Choroid plexus epithelial cell (primary cell): ENCODE measurements around the gene ARHGAP26.

Experiments
- DNase-seq: peaks from one replicate; pipeline ENCODE4 v3.0.0-alpha.2; 2010; ENCODE audit warnings: low read depth
- H3K4me3 ChIP-seq: 2 replicates; pipeline ENCODE4 v1.5.1; 2011; ENCODE audit warnings: low read depth, mild to moderate bottlenecking, control low read depth, low read length, moderate library complexity
- CTCF ChIP-seq: conservative IDR thresholded peaks from 2 replicates; pipeline ENCODE4 v1.5.1; 2011; ENCODE audit warnings: low read depth, mild to moderate bottlenecking, control low read depth, inconsistent platforms, low read length, moderate library complexity

ARHGAP26 gene

GRCh38 chr5:143119291-143119769 is 349.2 kb downstream of the ARHGAP26 start:
- H3K4me3 ChIP-seq, result no peak overlapping the region
- no peak for DNase-seq

DNA sequence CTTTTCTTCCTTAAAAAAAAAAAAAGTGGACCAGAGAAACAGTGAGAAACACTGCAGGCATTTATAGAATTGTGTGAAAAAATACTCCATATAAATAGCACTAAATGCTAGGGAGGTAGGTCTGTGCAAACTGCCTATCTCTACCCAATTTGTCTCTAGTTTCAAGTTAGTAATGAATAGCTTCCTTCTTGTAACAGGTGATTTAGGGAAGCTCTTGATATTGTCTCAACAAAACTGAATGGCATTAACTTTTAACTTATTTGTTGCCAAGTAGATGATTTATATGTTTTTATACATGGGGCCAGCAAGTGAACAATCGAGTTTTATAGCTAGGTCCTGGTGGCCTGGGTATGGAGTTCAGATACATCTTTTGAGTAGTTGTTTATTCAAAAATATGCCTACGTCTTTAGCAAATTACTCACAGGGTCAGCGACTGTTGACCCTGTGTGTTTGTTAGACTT is 349.7 kb downstream of the ARHGAP26 start:
- no peak for TF ChIP-seq CTCF
- no peak for DNase-seq
- no peak overlapping the region for H3K4me3 ChIP-seq

More at GRCh38 chr5:143119291-143119769, 349.2 kb downstream of the ARHGAP26 start:
- TF ChIP-seq CTCF, result no peak

DNA sequence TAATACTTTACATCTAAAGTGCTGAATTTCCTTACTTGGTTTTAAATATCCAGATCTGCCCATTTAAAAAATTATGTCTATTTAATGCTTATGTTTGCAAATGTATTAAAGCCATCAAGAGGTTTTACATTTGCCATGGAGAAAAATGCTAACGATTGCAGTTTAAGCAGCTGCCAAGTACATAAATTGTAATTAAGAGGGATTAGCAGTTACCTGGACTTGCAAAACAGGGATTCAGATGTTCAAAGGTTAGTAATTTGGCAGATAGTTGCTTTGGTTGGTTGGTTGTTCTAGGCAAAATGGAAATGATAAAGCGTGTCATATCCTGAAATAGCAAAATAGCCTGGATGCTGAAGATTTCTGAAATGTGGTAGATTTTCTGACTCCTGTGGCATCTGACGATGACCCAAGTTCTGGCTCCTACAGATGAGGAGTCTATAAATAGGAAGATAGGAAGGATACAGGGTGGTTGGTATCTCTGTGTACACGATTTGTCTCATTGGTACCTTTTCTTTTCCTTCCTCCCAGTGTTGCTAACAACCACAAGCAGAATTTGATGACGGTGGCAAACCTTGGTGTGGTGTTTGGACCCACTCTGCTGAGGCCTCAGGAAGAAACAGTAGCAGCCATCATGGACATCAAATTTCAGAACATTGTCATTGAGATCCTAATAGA is 350.4 kb downstream of the ARHGAP26 start:
- no peak for DNase-seq
- TF ChIP-seq CTCF, result no peak
- no peak overlapping the region for H3K4me3 ChIP-seq

DNA sequence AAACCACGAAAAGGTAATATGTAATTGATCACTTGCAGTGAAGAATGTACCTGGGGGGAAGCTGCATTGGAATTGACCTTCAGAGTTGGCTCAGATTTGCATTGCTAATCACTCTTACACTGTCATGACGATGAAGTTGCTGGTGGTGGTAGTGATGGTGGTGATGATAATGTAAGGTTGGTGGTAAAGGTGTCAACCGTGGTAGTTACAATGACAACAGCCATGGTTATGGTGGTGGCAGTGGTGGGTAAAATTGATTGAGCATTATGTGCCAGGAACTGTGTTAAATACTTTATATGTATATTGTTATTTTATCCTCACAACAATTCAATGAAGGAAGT is 350.9 kb downstream of the ARHGAP26 start:
- H3K4me3 ChIP-seq, result no peak overlapping the region
- no peak for DNase-seq
- no peak for TF ChIP-seq CTCF

DNA sequence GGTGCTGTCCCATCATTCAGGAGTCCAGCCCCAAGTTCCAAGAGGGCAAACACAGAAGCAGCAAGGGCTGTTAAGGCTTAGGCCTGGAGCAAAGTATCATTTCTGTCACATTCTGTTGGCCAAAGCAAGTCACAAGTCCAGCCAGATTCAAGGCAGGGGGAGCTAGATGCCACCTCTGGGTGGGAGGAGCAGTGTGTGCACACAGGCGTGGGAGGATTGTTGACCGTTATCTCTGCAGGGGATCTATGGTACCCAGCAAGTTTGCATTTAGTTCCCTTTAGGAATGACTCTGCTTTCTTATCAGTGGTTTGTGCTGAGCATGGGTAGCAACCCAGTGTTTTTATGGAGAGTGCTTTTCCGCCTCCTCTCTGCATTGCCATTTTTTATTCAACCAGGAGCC is 354.4 kb downstream of the ARHGAP26 start:
- no peak for TF ChIP-seq CTCF
- H3K4me3 ChIP-seq, result no peak overlapping the region
- DNase-seq, result no peak

GRCh38 chr5:143126174-143127019 is 356.2 kb downstream of the ARHGAP26 start:
- DNase-seq, result no peak
- no peak for TF ChIP-seq CTCF
- H3K4me3 ChIP-seq, result no peak overlapping the region
